ENCODE measurements around the gene SLC7A9. TPM values are rescaled to one million over a fixed set of nuclear protein-coding genes. Genes with fewer than 3 reads are reported as not detected.

SLC7A9 gene
- total RNA-seq, 4 donors from 2014 or later, result 0.33 to 0.78 (median 0.52) TPM; not detected in 1

GRCh38 chr19:32874605-32875004, 5.0 kb upstream of the SLC7A9 start:
- Histone ChIP-seq H3K27ac (replicated peaks in 1 of 4) (no peak overlapping the region), H3K4me1 (no peaks in the 10 kb centered on the region), H3K27me3 (no peaks in the 10 kb centered on the region), H3K36me3 (peaks cover 5 to 29% (median 16%) of the 10 kb centered on the region in 4 donors), H3K4me3 (no peak overlapping the region), H3K9me3 (no peaks in the 10 kb centered on the region)
- WGBS, result 83% methylated on average over 8 of the region's 9 CpGs
- TF ChIP-seq CTCF (IDR thresholded peaks at IDR 0.05), result no peak
- TF ChIP-seq EP300 (IDR thresholded peaks at IDR 0.05), result no peak
- no peak for TF ChIP-seq POLR2A (IDR thresholded peaks at IDR 0.05; ENCODE audit: low read depth)
- TF ChIP-seq POLR2AphosphoS5 (IDR thresholded peaks at IDR 0.05), result no peak
- intact Hi-C loops (cut with DNase I), result no loop called here
- DNase-seq (ENCODE audit: extremely low spot score), result no peak

- 82% methylated on average over 18 of the region's 18 CpGs for WGBS
- intact Hi-C loops (cut with DNase I), result no loop called here
These were observed 3.8 kb upstream of the SLC7A9 start for GRCh38 chr19:32873247-32873959.

GRCh38 chr19:32872391-32872790, 2.8 kb upstream of the SLC7A9 start:
- TF ChIP-seq EP300 (IDR thresholded peaks at IDR 0.05), result no peak
- TF ChIP-seq CTCF (IDR thresholded peaks at IDR 0.05), result no peak
- no peak for TF ChIP-seq POLR2A (IDR thresholded peaks at IDR 0.05; ENCODE audit: low read depth)
- no peak for TF ChIP-seq POLR2AphosphoS5 (IDR thresholded peaks at IDR 0.05)
- 89% methylated on average over 3 of the region's 3 CpGs for WGBS
- intact Hi-C loops (cut with DNase I), result no loop called here
- no peak overlapping the region for H3K4me3 ChIP-seq
- H3K9me3 ChIP-seq, result no peaks in the 10 kb centered on the region
- DNase-seq (ENCODE audit: extremely low spot score), result no peak
- H3K36me3 ChIP-seq, result peaks cover 0 to 7% (median under 1%) of the 10 kb centered on the region in 4 donors
- H3K4me1 ChIP-seq, result no peaks in the 10 kb centered on the region
- no peaks in the 10 kb centered on the region for H3K27me3 ChIP-seq
- no peak overlapping the region for H3K27ac ChIP-seq (replicated peaks in 1 of 4)

More at GRCh38 chr19:32873247-32873959, 3.8 kb upstream of the SLC7A9 start:
- no peak for DNase-seq (ENCODE audit: extremely low spot score)
- Histone ChIP-seq H3K36me3 (peaks cover 0 to 17% (median 5%) of the 10 kb centered on the region in 4 donors), H3K27me3 (no peaks in the 10 kb centered on the region), H3K27ac (replicated peaks in 1 of 4) (no peak overlapping the region), H3K4me1 (no peaks in the 10 kb centered on the region), H3K9me3 (no peaks in the 10 kb centered on the region), H3K4me3 (no peak overlapping the region)
- TF ChIP-seq CTCF (IDR thresholded peaks at IDR 0.05) (no peak), EP300 (IDR thresholded peaks at IDR 0.05) (no peak), POLR2A (IDR thresholded peaks at IDR 0.05; ENCODE audit: low read depth) (no peak), POLR2AphosphoS5 (IDR thresholded peaks at IDR 0.05) (no peak)

GRCh38 chr19:32870981-32871451, 1.4 kb upstream of the SLC7A9 start:
- WGBS, result 62% methylated on average over 12 of the region's 12 CpGs
- H3K4me1 ChIP-seq, result no peaks in the 10 kb centered on the region
- no peaks in the 10 kb centered on the region for H3K9me3 ChIP-seq
- peaks cover 0 to 5% (median 0%) of the 10 kb centered on the region in 4 donors for H3K36me3 ChIP-seq
- H3K27ac ChIP-seq (replicated peaks in 1 of 4), result no peak overlapping the region
- no peak for TF ChIP-seq POLR2AphosphoS5 (IDR thresholded peaks at IDR 0.05)
- TF ChIP-seq CTCF (IDR thresholded peaks at IDR 0.05), result no peak
- TF ChIP-seq POLR2A (IDR thresholded peaks at IDR 0.05; ENCODE audit: low read depth), result no peak
- no peak for TF ChIP-seq EP300 (IDR thresholded peaks at IDR 0.05)
- intact Hi-C loops (cut with DNase I), result no loop called here
- H3K27me3 ChIP-seq, result no peaks in the 10 kb centered on the region
- DNase-seq (ENCODE audit: extremely low spot score), result no peak
- H3K4me3 ChIP-seq, result no peak overlapping the region

All from esophagus muscularis mucosa (tissue), 4 donors.